HG02840 (cell line): ENCODE results near the gene COL6A6.
"Not testable (repeated sequence)": the region's sequence is repeated elsewhere in the genome, so short reads cannot be mapped to it uniquely, and the experiment has no call there.

ENCODE experiments used
- ATAC-seq: cut with Tn5 transposase; IDR thresholded peaks from one replicate; pipeline ENCODE4 v1.9.1; 2021; ENCODE audit warnings: mild to moderate bottlenecking, moderate library complexity, moderate number of reproducible peaks; ENCODE audit not compliant: unreplicated experiment, low FRiP score

COL6A6 gene

DNA sequence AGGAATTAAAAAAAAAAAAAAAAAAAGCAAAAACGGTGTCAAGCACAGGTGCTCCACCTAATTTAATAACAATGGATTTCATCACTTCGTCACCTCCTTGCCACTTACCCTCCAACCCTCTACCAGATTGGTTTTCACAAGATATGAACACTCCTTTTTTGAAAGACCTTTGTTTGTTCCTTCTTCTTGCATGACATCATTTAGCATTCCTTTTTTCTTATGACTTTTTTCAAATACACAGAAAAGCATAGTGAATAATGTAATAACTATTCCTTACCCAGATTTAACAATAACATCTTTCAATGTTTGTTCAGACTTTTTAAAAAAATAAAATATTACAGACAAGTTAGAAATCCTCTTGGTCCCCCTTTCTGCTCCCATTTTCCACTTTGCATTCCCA lies 16.3 kb downstream of the COL6A6 start:
- ATAC-seq: no peak

DNA sequence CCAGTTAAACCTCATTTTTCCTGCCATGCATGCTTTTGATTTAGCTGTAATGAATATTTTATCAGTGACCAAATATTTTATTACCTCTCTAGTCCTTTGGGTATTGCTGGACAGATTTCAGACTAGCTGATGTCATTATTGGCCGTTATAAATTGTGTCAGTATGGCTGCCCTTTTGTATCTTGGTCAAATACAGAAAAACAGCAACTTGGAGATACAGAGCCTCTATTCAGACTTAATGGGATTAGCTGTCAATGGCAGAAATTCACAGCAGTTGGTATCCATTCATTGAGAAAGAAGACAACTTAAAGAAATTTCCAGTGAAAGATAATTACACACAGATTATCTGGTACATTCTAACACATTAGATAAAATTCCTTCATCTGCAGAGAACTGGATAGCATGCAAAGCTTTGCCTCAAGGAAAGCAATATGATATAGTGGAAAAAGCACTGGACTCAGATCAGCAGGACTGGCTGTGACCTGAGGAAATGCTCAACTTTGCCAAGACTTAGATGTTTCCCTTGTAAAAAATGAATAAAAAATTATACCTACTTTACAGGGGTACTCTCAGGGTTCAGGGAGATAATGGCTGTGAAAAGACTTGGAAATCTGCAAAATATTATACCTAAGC lies 20.8 kb downstream of the COL6A6 start:
- ATAC-seq: no peak

DNA sequence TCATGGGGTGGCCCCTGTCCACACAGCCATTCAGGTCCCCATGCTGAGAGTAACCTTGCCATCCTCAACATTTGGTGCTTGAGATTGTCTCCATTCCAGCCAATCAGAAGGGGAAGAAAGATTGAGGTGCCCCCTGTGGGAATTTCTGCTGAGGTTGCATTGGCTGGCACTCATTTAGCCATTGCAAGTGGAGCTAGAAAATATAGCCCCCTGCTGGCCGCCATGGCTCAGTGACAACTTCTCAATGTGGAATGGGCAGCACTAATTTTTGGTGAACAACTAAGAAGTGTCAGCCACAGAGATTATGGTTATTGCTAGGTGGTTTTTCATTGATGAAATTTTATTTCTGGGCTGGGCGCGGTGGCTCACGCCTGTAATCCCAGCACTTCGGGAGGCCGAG lies 22.0 kb downstream of the COL6A6 start:
- no peak for ATAC-seq

DNA sequence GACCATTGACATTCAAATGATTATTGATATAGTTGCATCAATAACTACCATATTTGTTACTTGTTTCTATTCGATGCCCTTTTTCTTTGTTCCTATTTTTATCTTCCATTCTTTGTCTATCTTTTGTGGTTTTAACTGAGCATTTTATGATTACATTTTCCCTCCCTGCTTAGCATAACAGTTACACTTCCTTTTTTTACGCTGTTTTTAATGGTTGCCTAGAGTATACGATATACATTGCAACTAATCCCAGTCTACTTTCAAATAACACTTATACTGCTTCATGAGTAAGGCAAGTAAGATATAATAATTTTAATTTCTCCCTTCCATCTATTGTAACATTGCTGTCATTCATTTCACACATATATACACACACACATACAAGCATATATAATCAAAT lies 26.3 kb downstream of the COL6A6 start:
- ATAC-seq: no peak

DNA sequence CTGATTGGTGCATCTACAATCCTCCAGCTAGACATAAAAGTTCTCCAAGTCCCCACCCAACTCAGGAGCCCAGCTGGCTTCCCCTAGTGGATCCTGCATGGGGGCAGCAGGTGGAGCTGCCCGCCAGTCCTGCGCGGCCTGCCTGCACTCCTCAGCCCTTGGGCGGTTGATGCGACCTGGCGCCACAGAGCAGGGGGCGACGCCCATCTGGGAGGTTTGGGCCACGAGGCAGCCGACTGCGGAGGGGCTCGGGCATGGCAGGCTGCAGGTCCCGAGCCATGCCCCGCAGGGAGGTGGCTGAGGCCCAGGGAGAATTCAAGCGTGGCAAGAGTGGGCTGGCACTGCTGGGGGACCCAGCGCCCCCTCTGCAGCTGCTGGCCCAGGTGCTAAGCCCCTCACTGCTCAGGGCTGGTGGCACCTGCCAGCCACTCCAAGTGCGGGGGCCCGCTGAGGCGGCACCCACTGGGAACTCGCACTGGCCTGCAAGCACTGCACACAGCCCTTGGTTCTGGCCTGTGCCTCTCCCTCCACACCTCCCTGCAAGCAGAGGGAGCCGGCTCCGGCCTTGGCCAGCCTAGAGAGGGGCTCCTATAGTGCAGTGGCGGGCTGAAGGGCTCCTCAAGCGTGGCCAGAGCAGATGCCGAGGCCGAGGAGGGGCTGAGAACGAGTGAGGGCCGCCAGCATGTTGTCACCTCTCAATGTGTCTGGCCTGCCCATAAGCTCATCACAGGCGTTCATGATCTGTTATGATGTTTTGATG lies 30.1 kb downstream of the COL6A6 start:
- ATAC-seq: no peak

DNA sequence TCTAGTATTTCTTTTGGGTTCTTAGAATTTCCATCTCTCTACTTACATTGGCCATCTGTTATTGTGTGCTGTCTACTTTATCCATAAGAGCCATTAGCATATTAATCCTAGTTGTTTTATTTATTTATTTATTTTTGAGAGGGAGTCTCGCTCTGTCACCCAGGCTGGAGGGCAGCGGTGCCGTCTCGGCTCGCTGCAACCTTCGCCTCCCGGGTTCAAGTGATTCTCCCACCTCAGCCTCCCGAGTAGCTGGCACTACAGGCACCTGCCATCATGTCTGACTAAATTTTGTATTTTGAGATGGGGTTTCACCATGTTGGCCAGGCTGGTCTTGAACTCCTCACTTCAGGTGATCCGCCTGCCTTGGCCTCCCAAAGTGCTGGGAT lies 30.7 kb downstream of the COL6A6 start:
- not testable (repeated sequence) for ATAC-seq

DNA sequence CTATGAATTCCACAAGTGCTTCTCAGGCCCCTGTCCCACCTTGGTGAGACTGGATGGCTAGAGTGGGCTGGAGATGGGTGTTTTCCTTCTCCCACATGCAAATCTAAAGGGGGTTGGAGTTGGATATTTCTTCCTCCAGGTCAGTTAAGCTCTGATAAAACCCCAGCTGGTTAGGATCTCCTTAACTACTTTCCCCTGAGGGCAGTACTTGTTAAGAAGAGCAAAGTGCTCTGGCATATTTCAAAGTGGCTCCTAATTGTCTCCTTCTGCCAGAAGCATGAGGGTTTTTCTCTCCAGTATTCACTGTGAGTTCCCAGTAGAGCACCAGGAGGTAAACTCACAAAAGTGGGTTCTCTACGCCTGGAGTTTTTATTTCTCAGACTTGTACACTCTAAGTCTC lies 31.4 kb downstream of the COL6A6 start:
- ATAC-seq: no peak

DNA sequence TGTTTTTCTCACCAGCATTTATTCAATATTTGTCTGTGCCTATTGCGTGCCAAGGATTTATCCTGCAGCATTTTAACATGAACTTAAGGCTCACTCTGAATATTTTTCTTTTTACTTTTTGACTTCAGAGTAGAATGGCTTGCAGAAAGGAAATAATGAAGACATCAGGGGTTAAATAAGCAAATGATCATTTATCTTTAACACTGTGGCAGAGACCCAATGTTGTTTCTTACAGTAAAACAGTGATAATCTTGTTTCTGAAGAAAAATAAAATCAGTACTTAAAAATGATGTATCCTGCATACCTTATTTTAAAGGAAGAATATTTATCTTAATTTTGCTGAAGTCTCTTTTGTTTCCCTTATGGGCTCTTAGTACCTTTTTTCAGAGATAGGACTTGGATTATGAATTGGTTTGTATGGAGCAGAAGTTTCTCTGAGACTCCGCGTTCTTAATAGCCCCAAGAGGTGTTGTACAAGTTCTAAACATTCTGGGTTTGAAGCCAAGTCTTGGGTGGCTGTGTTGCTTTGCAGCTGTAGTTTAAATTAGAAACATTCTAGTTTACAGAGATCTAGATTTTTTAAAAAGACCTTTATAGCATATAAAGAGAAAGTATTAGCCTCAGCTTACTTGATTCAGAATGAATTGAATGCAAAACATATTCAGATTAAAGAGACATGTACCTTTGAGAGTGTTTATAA lies 40.5 kb downstream of the COL6A6 start:
- ATAC-seq: no peak

DNA sequence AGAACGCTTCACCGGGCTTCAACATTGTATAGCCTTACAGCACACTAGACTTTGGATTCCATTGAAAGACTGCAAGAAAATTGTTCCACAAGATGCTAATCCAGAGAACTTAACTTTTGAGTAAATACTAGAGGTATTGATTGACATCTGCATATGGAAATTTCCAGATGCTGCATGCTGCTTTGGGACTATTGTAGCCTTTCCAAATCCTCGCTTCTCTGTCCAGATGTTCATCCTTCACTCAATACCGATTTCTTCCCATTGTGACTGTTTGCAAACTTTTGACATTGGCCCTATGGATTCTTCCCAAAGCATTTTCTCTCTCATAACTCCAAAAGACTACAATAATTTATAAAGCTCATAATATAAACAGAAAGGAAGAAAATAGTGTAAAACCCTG lies 41.4 kb downstream of the COL6A6 start:
- no peak for ATAC-seq

DNA sequence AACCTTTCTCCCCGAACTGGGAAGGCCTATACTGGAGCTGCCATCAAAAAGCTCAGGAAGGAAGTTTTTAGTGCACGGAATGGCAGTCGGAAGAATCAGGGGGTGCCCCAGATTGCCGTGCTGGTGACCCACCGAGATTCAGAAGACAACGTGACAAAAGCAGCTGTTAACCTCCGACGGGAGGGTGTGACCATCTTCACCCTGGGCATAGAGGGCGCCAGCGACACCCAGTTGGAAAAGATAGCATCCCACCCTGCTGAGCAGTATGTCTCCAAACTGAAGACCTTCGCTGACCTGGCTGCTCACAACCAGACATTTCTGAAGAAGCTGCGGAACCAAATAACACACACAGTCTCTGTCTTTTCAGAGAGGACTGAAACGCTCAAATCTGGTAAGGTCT lies 48.2 kb downstream of the COL6A6 start:
- ATAC-seq: no peak
